ENCODE measurements around the gene PTPRM.
A peak's percentile ranks its signal among the peaks of the same experiment; 100 is the strongest.

PTPRM gene

GRCh38 chr18:8238507-8238906, 671.4 kb downstream of the PTPRM start:
- no peak for DNase-seq (ENCODE audit: low spot score)

GRCh38 chr18:8241731-8242130, 674.6 kb downstream of the PTPRM start:
- peak; percentile 13 for DNase-seq (ENCODE audit: low spot score)

GRCh38 chr18:8242151-8242696, 675.1 kb downstream of the PTPRM start:
- DNase-seq (ENCODE audit: low spot score), result no peak

- no peak for DNase-seq (ENCODE audit: low spot score)
These were observed 680.6 kb downstream of the PTPRM start for GRCh38 chr18:8247700-8248099.

- DNase-seq (ENCODE audit: low spot score), result no peak
These were observed 681.5 kb downstream of the PTPRM start for GRCh38 chr18:8248576-8248975.

- DNase-seq (ENCODE audit: low spot score), result no peak
These were observed 682.7 kb downstream of the PTPRM start for GRCh38 chr18:8249811-8250210.

GRCh38 chr18:8252371-8252770, 685.3 kb downstream of the PTPRM start:
- DNase-seq (ENCODE audit: low spot score), result no peak

GRCh38 chr18:8253944-8254343, 686.8 kb downstream of the PTPRM start:
- no peak for DNase-seq (ENCODE audit: low spot score)

GRCh38 chr18:8254654-8255053, 687.5 kb downstream of the PTPRM start:
- DNase-seq (ENCODE audit: low spot score), result no peak

- no peak for DNase-seq (ENCODE audit: low spot score)
These were observed 690.8 kb downstream of the PTPRM start for GRCh38 chr18:8257851-8258434.

GRCh38 chr18:8260319-8260718, 693.2 kb downstream of the PTPRM start:
- DNase-seq (ENCODE audit: low spot score), result peak; percentile 19

- DNase-seq (ENCODE audit: low spot score), result peak; percentile 8
These were observed 693.7 kb downstream of the PTPRM start for GRCh38 chr18:8260827-8261226.

GRCh38 chr18:8261651-8262091, 694.6 kb downstream of the PTPRM start:
- no peak for DNase-seq (ENCODE audit: low spot score)

- no peak for DNase-seq (ENCODE audit: low spot score)
These were observed 695.1 kb downstream of the PTPRM start for GRCh38 chr18:8262221-8262620.

GRCh38 chr18:8264116-8264515, 697.0 kb downstream of the PTPRM start:
- DNase-seq (ENCODE audit: low spot score), result no peak

- DNase-seq (ENCODE audit: low spot score), result peak; percentile 38
These were observed 697.8 kb downstream of the PTPRM start for GRCh38 chr18:8264861-8265411.

- DNase-seq (ENCODE audit: low spot score), result no peak
These were observed 705.1 kb downstream of the PTPRM start for GRCh38 chr18:8272254-8272653.

- no peak for DNase-seq (ENCODE audit: low spot score)
These were observed 707.3 kb downstream of the PTPRM start for GRCh38 chr18:8274370-8274769.

GRCh38 chr18:8276406-8276805, 709.3 kb downstream of the PTPRM start:
- no peak for DNase-seq (ENCODE audit: low spot score)

- no peak for DNase-seq (ENCODE audit: low spot score)
These were observed 710.2 kb downstream of the PTPRM start for GRCh38 chr18:8277270-8277669.

- DNase-seq (ENCODE audit: low spot score), result no peak
These were observed 712.2 kb downstream of the PTPRM start for GRCh38 chr18:8279346-8279745.

- no peak for DNase-seq (ENCODE audit: low spot score)
These were observed 712.7 kb downstream of the PTPRM start for GRCh38 chr18:8279781-8280330.

GRCh38 chr18:8283891-8284585, 716.9 kb downstream of the PTPRM start:
- peak; percentile 24 for DNase-seq (ENCODE audit: low spot score)
